VCaP (cell line): ENCODE measurements around the gene SLC16A7.
"Not testable (repeated sequence)": the region's sequence is repeated elsewhere in the genome, so short reads cannot be mapped to it uniquely, and the experiment has no call there.

Experiments used
- H3K27ac ChIP-seq: fragments of 450-650 bp; 2 replicates; pipeline ENCODE4 v1.5.1; 2017
- TF ChIP-seq, protein P1 (sequence below): fragments of 450-650 bp; conservative IDR thresholded peaks from 2 replicates; pipeline ENCODE4 v1.5.1; 2017; ENCODE audit warnings: mild to moderate bottlenecking, moderate library complexity

Gene SLC16A7

DNA sequence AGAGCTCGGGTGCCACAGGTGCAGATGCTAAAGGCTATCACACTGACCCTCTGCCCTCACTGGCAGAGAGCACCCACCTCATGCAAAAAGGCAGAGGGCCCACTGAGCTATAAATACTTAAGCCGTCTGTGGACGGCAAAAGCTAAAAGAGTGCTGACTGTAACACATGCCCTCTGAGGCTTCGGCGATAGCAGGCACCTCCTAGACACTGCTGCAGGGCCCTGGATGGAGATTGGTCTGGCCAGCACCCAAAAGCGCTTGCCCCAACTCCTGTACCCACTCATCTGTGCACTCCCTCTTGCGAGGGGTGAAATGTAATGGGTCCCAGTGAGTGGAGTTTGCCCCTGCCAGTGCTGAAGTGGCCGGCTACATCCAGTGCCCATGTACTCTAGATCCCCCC, 148.7 kb downstream of the SLC16A7 start:
- no peak overlapping the region for H3K27ac ChIP-seq

DNA sequence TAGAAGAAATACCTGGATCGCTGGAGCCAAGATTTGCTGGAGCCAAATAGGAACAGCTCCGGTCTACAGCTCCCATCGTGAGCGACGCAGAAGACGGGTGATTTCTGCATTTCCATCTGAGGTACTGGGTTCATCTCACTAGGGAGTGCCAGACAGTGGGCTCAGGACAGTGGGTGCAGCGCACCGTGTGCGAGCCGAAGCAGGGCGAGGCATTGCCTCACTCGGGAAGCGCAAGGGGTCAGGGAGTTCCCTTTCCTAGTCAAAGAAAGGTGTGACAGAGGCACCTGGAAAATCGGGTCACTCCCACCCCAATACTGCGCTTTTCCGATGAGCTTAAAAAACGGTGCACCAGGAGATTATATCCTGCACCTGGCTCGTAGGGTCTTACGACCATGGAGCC, 155.3 kb downstream of the SLC16A7 start:
- not testable (repeated sequence) for H3K27ac ChIP-seq

More for the DNA sequence above, 148.7 kb downstream of the SLC16A7 start:
- TF ChIP-seq, protein P1, sequence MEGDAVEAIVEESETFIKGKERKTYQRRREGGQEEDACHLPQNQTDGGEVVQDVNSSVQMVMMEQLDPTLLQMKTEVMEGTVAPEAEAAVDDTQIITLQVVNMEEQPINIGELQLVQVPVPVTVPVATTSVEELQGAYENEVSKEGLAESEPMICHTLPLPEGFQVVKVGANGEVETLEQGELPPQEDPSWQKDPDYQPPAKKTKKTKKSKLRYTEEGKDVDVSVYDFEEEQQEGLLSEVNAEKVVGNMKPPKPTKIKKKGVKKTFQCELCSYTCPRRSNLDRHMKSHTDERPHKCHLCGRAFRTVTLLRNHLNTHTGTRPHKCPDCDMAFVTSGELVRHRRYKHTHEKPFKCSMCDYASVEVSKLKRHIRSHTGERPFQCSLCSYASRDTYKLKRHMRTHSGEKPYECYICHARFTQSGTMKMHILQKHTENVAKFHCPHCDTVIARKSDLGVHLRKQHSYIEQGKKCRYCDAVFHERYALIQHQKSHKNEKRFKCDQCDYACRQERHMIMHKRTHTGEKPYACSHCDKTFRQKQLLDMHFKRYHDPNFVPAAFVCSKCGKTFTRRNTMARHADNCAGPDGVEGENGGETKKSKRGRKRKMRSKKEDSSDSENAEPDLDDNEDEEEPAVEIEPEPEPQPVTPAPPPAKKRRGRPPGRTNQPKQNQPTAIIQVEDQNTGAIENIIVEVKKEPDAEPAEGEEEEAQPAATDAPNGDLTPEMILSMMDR, result no peak

DNA sequence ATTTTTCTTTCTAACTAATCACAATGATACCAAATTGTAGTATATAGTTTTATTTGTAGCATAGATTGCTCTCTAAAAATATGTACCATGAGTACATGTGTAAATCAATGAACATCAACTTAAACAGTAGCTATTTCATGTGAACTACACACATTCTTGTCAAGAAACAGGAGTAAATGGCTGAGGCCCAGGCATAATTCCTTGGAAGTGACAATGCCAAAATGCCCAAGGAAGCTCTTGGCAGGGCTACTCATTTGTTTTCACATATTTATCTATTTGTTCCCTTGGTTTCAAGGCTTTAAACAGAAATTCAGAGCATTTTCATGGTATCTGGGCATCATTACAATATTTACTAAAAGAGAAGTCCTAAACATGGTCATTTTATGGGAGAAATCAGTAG, 165.7 kb downstream of the SLC16A7 start:
- H3K27ac ChIP-seq, result no peak overlapping the region
- TF ChIP-seq, protein P1, result no peak

DNA sequence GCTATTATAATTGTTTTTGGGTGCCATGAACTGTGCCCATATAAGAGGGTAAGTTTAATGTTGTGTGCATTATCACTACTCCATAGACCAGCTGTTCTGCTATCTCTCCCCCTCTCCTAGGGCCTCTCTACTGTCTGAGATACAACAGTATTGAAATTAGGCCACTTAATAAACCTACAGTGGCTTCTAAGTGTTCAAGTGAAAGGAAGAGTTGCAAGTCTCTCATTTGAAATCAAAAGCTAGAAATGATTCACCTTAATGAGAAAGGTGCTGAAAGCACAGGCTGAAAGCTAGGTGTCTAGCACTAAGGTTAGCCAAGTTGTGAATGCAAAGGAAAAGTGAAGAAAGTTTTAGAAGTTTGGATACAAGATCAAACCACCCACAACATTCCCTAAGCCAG, 168.0 kb downstream of the SLC16A7 start:
- TF ChIP-seq, protein P1, result no peak
- H3K27ac ChIP-seq, result no peak overlapping the region

DNA sequence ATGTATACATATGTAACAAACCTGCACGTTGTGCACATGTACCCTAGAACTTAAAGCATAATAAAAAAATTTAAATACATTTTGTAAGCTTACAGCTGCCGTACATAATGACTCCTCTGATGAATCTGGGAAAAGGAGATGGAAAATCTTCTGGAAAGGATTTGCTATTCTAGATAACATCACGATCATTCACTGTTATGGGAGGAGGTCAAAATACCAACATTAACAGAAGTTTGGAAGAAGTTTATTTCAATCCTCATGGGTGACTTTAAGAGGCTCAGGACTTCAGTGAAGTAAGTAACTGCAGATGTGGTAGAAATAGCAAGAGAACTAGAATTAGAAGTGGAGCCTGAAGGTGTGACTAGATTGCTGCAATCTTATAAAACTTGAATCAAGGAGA, 172.2 kb downstream of the SLC16A7 start:
- H3K27ac ChIP-seq, result no peak overlapping the region
- TF ChIP-seq, protein P1, result no peak

DNA sequence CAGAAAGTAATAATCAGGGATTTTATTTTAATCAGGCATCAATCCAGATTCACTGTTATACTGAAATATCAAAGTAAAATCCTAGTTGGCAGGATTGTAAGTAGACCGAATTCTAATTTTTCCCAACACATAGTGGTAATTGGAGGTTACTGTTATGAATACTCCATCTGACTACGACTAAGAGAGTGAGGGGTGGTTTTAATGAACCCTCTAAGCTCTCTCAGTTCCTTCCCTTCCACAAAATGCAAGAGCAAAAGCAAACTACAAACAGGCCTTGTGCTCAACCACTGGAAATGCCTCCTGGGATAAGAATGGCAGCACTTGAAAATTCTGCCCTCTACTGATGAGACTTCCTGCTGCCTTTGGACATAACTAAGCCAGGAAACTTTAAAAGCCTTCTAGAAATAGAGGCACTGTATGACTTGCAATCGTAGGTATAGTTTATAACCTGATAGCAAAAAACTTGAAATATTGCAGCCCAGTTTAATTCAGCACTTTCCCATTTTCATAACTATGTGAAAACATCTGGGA, 184.8 kb downstream of the SLC16A7 start:
- TF ChIP-seq, protein P1, result peak; percentile 52; the same call in 1 of the 2 replicates
- H3K27ac ChIP-seq, result no peak overlapping the region

DNA sequence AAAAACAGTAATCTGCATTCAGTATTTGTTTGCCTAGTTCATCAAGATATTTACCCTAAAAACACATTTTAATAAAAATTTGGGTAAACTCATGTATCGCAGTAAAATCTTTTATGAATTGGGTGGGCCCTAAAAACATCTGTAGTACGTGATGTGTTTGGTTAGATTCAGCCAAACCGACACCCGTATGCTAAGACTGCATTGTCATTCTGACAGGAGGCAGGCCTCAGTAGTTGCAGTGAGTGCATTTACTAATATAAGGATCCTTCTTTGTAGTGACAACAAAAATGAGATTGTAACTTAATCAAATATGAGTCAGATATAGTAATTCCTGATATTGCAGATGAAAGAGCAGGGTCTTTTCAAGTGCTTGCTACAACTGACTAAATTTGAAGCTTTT, 191.8 kb downstream of the SLC16A7 start:
- no peak overlapping the region for H3K27ac ChIP-seq
- TF ChIP-seq, protein P1, result no peak

DNA sequence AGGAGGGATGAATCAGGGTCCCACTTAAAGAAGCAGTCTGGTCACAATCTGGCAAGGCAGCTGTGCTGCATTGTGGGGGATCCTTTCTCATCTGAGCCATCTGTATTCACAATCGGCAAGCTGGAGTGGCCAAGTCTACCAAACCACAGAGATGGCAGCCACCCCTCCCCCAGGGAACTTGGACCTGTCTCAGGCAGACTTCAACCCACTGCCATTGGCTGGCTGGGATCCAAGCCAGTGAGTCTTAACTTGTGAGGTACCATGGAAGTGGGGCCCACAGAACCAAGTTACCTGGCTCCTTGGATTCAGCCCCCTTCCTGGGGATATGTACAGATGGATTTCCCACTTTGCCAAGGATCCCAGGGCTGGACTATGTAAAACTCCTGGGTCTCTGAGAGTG, 196.8 kb downstream of the SLC16A7 start:
- TF ChIP-seq, protein P1, result no peak
- no peak overlapping the region for H3K27ac ChIP-seq
